Memory B cell (primary cell): ENCODE measurements around the gene UBE2E2.
A peak's percentile ranks its signal among the peaks of the same experiment; 100 is the strongest.

Experiments
- ATAC-seq: fragments of 150-1000 bp; cut with Tn5 transposase; 2 replicates; pipeline ENCODE4 v1.10.0; 2021; ENCODE audit warnings: low read depth, mild to moderate bottlenecking, moderate library complexity
- DNase-seq, 2 donors: peaks; one replicate each; pipeline ENCODE4 v3.0.0; 2022; ENCODE audit warnings: low spot score in 2 of 2
- H3K27ac Mint-ChIP-seq: one replicate; pipeline ENCODE4 v1.8.0; 2022; ENCODE audit warnings: mild to moderate bottlenecking, moderate library complexity, mixed read lengths
- H3K27me3 Mint-ChIP-seq: one replicate; pipeline ENCODE4 v1.8.0; 2022; ENCODE audit warnings: mixed read lengths
- H3K36me3 Mint-ChIP-seq: one replicate; pipeline ENCODE4 v1.8.0; 2022; ENCODE audit warnings: mild to moderate bottlenecking, mixed read lengths
- H3K4me1 Mint-ChIP-seq: one replicate; pipeline ENCODE4 v1.8.0; 2022; ENCODE audit warnings: mixed read lengths
- H3K4me3 Mint-ChIP-seq: one replicate; pipeline ENCODE4 v1.8.0; 2022; ENCODE audit warnings: mild to moderate bottlenecking, moderate library complexity, mixed read lengths
- H3K9me3 Mint-ChIP-seq: one replicate; pipeline ENCODE4 v1.8.0; 2022; ENCODE audit warnings: mixed read lengths

UBE2E2 gene

DNA sequence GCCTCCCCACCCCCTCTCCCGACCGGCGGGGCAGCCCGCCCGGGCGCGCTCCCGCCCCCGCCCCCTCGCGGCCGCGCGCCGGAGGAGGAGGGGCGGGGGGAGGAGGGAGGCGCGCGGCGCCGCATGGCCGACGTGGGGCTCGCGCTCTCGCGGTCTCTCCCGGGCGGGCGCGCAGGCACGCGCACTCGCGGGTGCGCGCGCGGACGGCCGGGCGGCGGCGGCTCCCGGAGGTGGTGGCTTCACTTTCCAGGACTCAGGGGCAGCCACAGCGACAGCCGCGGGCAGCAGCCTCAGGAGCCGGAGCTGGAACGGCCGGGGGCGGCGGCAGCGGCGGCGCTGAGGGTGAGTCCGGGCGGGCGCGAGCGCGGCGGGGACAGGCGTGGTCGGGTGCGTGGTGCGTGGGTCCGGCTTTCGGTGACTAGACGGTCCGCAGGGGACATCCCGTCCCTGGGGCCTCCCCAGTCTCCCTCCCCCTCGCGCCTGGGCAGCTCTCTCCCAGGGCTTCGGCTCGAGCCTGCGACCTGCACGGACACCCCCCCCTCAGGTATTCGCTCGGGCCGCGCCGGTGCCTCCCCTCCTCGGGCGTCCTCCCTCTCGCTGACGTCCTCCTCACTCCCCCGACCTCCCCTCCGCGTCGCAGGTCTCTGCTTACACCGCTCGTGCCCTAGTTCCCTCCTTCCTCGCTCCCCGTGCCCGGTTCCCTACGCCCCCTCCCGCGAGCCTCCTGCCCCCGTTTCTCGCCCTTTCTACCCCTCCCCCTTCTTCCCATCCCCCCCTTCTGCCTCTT is at the start of gene UBE2E2:
Gene UBE2E2, plus strand, starts transcription at position 407 of the 787 bp plus-strand sequence.
- peak within 1 kb of the TSS; percentile 100 for H3K4me3 Mint-ChIP-seq
- H3K27ac Mint-ChIP-seq, result peak within 1 kb of the TSS; percentile 96
- peak; percentile 72 for ATAC-seq
- peak; percentile 74 to 79 for DNase-seq
- H3K9me3 Mint-ChIP-seq, result no peaks in the 10 kb centered on the region
- peaks cover 31% of the 10 kb centered on the region for H3K4me1 Mint-ChIP-seq
- peaks cover 5% of the 10 kb centered on the region for H3K36me3 Mint-ChIP-seq
- no peaks in the 10 kb centered on the region for H3K27me3 Mint-ChIP-seq

DNA sequence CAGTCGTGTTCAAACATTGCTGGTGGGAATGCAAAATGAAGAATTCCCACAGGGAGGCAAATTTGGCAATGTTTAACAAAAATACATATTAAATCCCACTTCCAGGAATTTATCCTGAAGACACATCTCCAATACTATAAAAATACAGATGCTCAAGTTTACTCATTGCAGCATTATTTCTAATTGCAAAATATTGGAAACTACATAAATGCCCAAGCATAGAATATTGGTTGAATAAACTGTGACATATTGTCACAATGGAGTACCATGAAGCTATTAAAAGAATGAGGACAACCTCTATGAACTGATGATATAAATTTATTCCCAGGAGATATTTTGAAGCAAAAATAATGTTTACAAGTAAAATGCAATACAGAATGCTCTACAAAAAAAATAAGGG is 49.7 kb upstream of the UBE2E2 start:
- Mint-ChIP-seq H3K4me3 (no peak overlapping the region), H3K4me1 (no peaks in the 10 kb centered on the region), H3K9me3 (peaks cover 2% of the 10 kb centered on the region), H3K36me3 (no peaks in the 10 kb centered on the region), H3K27me3 (peaks cover 4% of the 10 kb centered on the region), H3K27ac (no peak overlapping the region)
- ATAC-seq, result no peak
- DNase-seq, result no peak

DNA sequence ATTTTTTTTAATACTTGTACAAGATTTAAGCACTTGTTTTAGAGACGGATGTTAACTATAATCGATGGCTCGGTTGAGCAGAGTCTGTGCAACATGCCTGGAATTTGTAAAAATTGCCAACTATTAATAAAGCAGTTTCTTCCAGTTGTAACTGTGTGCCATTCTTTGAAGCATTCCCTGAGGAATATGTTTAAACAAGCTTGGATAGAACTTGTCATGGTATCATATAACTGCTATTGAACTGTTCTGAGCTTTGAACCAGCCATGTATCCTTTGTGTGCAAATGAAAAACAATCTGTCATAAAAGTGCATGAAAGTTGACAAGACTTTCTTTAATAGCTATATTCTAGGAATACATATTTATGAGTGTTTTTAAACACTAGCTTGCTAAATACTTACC is 45.8 kb upstream of the UBE2E2 start:
- no peaks in the 10 kb centered on the region for H3K27me3 Mint-ChIP-seq
- H3K4me1 Mint-ChIP-seq, result peaks cover 10% of the 10 kb centered on the region
- ATAC-seq, result no peak
- no peak overlapping the region for H3K4me3 Mint-ChIP-seq
- no peak overlapping the region for H3K27ac Mint-ChIP-seq
- H3K36me3 Mint-ChIP-seq, result no peaks in the 10 kb centered on the region
- H3K9me3 Mint-ChIP-seq, result peaks cover 2% of the 10 kb centered on the region
- no peak for DNase-seq

DNA sequence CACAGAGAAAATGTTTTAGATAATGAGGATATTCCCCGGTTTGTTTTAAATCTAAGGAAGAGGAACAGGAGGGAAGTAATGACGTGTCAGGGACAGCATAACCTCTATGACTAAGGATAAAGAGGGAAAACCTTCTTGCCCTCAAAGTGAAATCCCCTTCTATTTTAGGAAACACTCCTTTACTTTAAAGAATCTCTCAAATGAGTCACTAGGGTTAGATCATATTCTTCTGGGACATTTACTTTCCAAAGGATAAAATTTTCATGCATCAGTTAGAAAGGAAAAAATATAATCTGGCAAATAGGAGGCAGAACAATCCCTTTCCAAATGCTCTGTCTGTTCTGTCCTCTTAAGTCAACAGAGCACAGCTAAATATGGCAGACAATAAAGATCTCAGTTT is 43.2 kb upstream of the UBE2E2 start:
- Mint-ChIP-seq H3K27ac (no peak overlapping the region), H3K4me3 (no peak overlapping the region), H3K27me3 (peaks cover 2% of the 10 kb centered on the region), H3K36me3 (no peaks in the 10 kb centered on the region), H3K4me1 (peaks cover 13% of the 10 kb centered on the region), H3K9me3 (peaks cover 2% of the 10 kb centered on the region)
- no peak for DNase-seq
- no peak for ATAC-seq

DNA sequence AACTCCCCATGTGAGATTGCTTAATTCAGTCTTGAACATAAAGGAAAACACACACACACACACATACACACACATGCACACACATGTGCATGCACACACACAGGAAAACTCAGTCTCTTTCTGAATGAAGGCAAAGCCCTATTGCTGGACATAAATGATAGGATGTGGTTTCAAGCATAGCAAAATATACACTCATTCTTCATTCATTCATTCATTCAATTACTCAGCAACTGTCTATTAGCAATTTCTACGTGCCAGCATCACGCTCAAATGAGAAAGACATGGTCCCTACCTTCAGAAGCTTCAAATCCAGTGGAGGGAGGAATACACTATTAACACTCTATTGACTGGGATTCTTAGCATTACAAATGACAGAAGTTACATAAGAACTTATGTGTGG is 41.8 kb upstream of the UBE2E2 start:
- H3K27me3 Mint-ChIP-seq, result peaks cover 2% of the 10 kb centered on the region
- no peak for ATAC-seq
- no peaks in the 10 kb centered on the region for H3K36me3 Mint-ChIP-seq
- peaks cover 1% of the 10 kb centered on the region for H3K9me3 Mint-ChIP-seq
- DNase-seq, result no peak
- H3K4me1 Mint-ChIP-seq, result peaks cover 13% of the 10 kb centered on the region
- H3K4me3 Mint-ChIP-seq, result no peak overlapping the region
- no peak overlapping the region for H3K27ac Mint-ChIP-seq

DNA sequence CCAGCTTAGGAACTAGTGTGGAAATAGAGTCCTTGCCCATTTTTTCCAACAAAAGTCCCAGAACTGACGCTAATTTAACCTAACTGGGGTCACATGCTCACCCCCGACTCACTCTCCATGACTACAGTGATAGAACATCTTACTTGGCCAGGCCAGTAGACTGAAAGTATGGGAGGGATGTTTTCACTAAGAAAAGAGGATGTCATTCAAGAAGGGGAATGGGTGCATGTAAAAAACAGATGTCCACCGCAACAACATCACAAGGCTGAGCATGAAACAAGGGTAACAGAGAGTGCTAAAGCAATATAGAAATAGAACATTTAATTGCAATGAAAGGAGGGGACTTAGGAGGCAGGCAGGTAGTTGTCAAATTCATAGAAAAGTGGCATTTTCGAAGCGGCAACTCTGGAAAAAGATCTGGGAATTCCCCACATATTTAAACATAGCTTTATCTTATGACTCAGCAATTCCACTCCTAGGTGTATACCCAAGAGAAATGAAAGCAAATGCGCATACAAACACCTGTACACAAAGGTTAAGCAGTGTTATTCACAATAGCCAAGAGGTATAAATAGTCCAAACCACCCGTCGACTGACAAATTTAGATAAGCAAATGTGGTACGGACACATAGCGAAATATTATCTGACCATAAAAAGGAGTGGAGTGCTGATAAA is 41.1 kb upstream of the UBE2E2 start:
- Mint-ChIP-seq H3K36me3 (no peaks in the 10 kb centered on the region), H3K4me3 (peak overlapping the region; percentile 1), H3K27ac (no peak overlapping the region), H3K9me3 (peaks cover 1% of the 10 kb centered on the region), H3K4me1 (peaks cover 13% of the 10 kb centered on the region), H3K27me3 (peaks cover 2% of the 10 kb centered on the region)
- ATAC-seq (peak; percentile 65), DNase-seq (no peak)

DNA sequence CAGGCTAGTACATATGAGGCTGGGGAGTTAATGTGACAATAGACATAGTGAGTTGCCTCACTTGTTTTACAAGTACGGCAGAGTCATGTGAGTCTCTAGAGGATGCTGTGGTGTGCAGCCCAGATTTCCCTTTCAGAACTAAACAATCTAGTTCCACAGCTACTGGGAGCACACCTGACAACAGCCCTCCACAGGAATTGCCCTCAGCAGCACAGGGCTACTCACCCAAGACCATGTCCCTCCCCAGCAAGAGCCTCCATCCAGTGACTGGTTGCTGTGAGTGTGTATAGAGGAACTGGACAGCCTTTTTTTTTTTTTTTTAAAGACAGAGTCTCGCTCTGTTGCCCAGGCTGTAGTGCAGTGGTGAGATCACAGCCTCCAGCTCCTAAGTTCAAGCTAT is 40.2 kb upstream of the UBE2E2 start:
- Mint-ChIP-seq H3K4me3 (no peak overlapping the region), H3K27ac (no peak overlapping the region), H3K4me1 (peaks cover 13% of the 10 kb centered on the region), H3K36me3 (no peaks in the 10 kb centered on the region), H3K9me3 (peaks cover 1% of the 10 kb centered on the region), H3K27me3 (peaks cover 2% of the 10 kb centered on the region)
- ATAC-seq, result peak; percentile 63
- no peak for DNase-seq

DNA sequence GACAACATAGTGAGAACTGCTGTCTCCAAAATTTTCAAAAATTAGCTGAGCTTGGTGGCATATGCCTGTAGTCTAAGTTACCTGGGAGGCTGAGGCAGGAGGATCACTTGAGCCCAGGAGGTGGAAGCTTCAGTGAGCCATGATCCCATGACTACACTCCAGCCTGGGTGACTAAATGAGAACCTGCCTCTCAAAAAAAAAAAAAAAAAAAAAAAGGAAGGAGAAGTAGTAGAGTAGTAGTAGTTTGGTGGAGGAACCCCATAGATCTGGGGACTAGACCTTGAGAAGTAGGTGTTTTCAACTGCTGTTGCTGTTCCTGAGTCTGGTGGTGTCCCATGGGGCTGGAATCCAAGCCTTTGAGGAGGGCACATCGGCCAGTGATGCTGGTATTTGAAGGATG is 38.4 kb upstream of the UBE2E2 start:
- ATAC-seq (no peak), DNase-seq (no peak)
- no peak overlapping the region for H3K4me3 Mint-ChIP-seq
- no peaks in the 10 kb centered on the region for H3K36me3 Mint-ChIP-seq
- peaks cover 4% of the 10 kb centered on the region for H3K27me3 Mint-ChIP-seq
- H3K4me1 Mint-ChIP-seq, result peaks cover 13% of the 10 kb centered on the region
- H3K27ac Mint-ChIP-seq, result no peak overlapping the region
- H3K9me3 Mint-ChIP-seq, result peaks cover 1% of the 10 kb centered on the region

DNA sequence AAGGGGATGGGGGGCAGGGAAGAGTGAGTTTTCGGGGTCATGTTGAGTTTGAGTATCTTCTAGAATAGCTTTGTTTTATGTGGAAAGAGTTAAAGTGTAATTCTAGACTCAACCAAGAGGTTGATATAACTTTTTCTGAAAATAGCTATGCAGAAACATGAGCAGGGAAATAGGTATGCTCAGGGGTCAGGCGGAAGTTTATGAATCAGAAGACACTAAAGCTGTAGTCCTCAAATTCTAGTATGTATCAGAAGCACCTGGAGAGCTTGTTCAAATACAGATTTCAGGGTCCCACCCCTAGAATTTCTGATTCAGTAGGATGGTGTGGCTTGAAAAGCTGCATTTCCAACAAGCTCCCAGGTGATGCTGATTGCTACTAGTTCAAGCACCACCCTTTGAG is 37.6 kb upstream of the UBE2E2 start:
- Mint-ChIP-seq H3K27me3 (peaks cover 9% of the 10 kb centered on the region), H3K36me3 (peaks cover 5% of the 10 kb centered on the region), H3K27ac (no peak overlapping the region)

DNA sequence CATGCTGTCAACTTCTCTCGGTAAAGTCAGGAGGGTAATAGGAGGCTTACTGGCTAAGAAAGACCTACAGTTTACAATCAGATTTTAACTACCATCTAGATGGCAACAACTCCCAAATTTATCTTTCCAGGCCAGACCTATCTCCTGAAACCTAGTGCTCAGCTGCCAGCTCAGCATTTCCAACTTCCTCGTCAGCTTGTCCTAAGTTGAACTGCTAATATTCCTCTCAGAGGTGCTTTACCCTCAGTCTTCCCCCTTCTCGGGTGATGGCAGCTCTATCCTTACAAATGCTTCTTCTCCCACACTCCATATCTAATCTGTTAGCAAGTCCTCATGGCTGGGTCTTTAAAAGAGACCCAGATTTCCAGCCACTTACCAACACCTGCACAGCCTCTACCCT is 36.9 kb upstream of the UBE2E2 start:
- Mint-ChIP-seq H3K36me3 (peaks cover 5% of the 10 kb centered on the region), H3K27ac (no peak overlapping the region), H3K27me3 (peaks cover 9% of the 10 kb centered on the region), H3K4me1 (peaks cover 11% of the 10 kb centered on the region), H3K4me3 (no peak overlapping the region), H3K9me3 (peaks cover 7% of the 10 kb centered on the region)
- ATAC-seq (no peak), DNase-seq (no peak)

More for the DNA sequence above, 37.6 kb upstream of the UBE2E2 start:
- no peak for DNase-seq
- no peak for ATAC-seq
- no peak overlapping the region for H3K4me3 Mint-ChIP-seq
- H3K9me3 Mint-ChIP-seq, result peaks cover 7% of the 10 kb centered on the region
- peaks cover 13% of the 10 kb centered on the region for H3K4me1 Mint-ChIP-seq

DNA sequence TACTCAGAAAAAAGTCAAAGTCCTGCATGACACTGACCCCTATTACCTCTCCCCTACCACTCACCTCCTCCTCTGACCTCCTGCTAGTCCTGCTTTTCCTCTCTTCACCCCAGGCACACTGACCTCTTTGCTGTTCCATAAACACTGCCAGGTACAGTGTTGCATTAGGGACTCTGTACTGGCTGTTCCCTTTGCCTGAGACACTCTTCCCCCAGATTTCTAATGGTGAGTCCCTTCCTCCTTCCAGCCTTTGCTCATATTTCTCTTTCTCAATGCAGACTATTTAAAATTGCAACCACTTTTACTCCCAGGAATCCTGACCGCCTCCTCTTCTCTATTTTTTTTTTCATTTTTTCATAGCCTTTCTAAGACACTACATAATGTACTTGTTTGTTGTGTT is 36.3 kb upstream of the UBE2E2 start:
- no peak for ATAC-seq

DNA sequence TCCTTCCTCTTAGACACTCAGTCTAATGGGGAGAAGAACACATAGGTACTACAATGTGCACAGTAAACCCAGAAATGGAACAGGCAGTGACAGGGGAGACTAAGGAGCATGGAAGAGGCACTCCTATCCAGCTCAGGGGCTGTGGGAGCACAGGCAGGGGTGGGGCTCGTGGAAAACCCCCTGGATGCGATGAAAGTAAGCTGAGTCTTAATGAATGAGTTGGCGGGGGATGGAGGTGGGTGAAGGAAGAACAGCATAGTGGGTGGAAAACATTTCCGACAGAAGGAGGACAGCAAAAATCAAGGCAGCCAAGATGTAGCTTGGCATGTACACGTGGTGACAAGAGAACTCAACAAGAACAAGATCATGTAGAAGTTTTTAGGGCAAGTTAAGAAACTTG is 33.6 kb upstream of the UBE2E2 start:
- DNase-seq, result no peak
- Mint-ChIP-seq H3K36me3 (peaks cover 5% of the 10 kb centered on the region), H3K4me3 (no peak overlapping the region), H3K9me3 (peaks cover 5% of the 10 kb centered on the region), H3K27me3 (peaks cover 10% of the 10 kb centered on the region), H3K4me1 (no peaks in the 10 kb centered on the region), H3K27ac (no peak overlapping the region)
- no peak for ATAC-seq

More for the DNA sequence above, 36.3 kb upstream of the UBE2E2 start:
- H3K4me3 Mint-ChIP-seq, result no peak overlapping the region
- H3K27me3 Mint-ChIP-seq, result peaks cover 9% of the 10 kb centered on the region
- no peak for DNase-seq
- peaks cover 7% of the 10 kb centered on the region for H3K4me1 Mint-ChIP-seq
- peaks cover 5% of the 10 kb centered on the region for H3K36me3 Mint-ChIP-seq
- no peak overlapping the region for H3K27ac Mint-ChIP-seq
- H3K9me3 Mint-ChIP-seq, result peaks cover 7% of the 10 kb centered on the region

DNA sequence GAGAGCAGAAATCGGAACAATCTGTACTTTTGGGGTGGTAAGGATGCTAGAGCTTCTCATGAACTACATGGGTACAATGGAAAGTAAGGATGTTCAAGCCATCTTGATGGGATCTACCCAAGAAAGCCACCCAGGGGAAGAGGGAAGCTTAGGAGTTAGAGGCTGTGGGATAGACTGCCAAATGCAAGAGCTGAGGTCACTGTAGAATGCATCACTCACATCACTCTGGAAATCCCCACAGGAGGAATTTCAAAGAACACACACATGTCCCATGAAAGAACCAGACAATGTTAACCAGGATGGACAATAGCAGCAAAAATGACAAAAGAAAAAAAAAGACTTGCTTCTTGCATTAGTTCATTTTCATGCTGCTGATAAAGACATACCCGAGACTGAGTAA is 32.8 kb upstream of the UBE2E2 start:
- Mint-ChIP-seq H3K4me3 (no peak overlapping the region), H3K9me3 (peaks cover 5% of the 10 kb centered on the region), H3K36me3 (peaks cover 5% of the 10 kb centered on the region), H3K4me1 (no peaks in the 10 kb centered on the region), H3K27ac (no peak overlapping the region), H3K27me3 (peaks cover 12% of the 10 kb centered on the region)
- ATAC-seq, result no peak
- DNase-seq, result no peak

DNA sequence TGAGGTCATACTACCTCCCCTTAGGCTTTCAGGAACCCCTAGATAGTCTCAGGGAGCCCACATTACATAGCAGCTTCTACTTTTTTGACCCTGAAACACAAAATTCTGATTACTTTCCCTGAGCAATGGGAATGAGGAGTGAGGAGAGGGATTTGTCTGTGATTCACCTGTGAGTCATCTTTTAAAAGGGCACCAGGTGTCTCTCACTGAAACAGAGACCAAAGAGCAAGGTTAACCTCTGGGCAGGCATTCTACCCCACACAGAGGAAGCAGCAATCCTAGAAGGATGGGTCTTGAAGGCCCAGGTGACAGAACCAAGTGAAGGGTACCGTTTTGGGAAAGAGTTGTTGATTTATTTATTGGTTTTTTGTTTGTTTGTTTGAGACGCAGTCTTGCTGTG is 31.1 kb upstream of the UBE2E2 start:
- H3K9me3 Mint-ChIP-seq, result peaks cover 5% of the 10 kb centered on the region
- no peak for ATAC-seq
- peaks cover 12% of the 10 kb centered on the region for H3K27me3 Mint-ChIP-seq
- H3K4me3 Mint-ChIP-seq, result no peak overlapping the region
- H3K4me1 Mint-ChIP-seq, result no peaks in the 10 kb centered on the region
- no peak for DNase-seq
- peaks cover 5% of the 10 kb centered on the region for H3K36me3 Mint-ChIP-seq
- H3K27ac Mint-ChIP-seq, result no peak overlapping the region
